Measurements from ENCODE around the gene SOX8.
"Not testable (repeated sequence)": the region's sequence is repeated elsewhere in the genome, so short reads cannot be mapped to it uniquely, and the experiment has no call there.

SOX8 gene

GRCh38 chr16:981695-982144, at the start of gene SOX8:
SOX8 (plus strand) TSS chr16:981770; CDS start chr16:981923, 153 bp downstream.
- no peak for DNase-seq

DNA sequence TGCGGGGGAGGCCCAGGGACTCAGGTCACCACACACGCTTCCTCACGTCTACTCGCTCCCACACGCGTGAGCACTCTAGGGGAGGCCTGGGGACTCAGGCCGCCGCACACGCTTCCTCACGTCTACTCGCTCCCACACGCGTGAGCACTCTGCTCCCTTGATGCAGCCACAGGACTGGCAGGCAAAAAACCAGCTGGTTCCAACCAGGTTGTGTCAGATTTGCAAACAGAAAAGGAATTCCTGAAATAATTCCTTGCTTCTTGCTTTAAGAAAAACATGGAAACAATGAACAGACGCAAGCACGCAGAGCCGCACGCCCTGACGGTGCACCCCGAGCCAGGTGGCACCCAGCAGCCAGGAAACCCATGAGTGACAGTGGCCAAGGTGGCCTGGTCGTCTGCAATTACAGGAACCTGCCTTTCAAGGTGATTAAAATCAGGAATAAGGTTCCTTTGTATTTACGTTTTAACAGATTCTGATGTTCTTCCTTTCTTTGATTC, 48.7 kb upstream of the SOX8 start:
- no peak for DNase-seq

- DNase-seq: no peak
Measured at GRCh38 chr16:933581-933980, 48.0 kb upstream of the SOX8 start.

DNA sequence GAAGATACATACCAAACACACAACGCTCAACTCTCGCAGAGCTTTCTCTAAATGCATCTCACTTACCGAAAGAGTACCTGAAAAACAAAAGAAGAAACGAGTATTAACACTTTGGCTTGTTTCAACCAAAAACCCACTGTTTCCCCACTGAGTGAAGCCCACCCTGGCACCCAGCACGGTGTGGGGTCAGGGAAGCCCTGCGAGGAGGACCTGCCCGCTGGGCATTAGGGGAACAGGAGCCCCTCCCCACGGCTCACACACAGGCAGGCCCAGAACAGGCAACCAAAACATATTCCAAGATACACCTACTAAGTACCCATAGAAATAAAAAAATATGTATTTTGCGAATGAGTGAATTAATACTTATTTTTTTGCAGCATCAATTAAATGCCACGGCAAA, 47.4 kb upstream of the SOX8 start:
- DNase-seq: no peak

GRCh38 chr16:935684-936083, 45.9 kb upstream of the SOX8 start:
- DNase-seq: no peak

DNA sequence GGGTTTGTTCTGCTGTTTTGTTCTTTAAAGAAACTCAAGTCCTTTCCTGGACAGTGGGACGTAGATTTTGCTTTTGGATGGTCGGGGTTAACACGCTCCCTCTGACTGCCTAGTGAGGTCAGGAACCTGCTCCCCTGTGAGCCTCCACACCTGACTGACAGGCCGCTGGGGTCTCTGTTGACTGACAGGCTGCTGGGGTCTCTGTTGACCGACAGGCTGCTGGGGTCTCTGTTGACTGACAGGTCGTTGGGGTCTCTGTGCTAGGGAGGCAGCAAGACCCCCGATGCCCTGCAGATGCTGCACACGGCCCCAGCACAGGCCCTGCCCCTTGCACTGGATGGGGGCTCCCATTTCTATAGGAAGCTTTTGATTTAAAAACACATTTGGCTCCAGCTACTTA, 44.3 kb upstream of the SOX8 start:
- no peak for DNase-seq

DNA sequence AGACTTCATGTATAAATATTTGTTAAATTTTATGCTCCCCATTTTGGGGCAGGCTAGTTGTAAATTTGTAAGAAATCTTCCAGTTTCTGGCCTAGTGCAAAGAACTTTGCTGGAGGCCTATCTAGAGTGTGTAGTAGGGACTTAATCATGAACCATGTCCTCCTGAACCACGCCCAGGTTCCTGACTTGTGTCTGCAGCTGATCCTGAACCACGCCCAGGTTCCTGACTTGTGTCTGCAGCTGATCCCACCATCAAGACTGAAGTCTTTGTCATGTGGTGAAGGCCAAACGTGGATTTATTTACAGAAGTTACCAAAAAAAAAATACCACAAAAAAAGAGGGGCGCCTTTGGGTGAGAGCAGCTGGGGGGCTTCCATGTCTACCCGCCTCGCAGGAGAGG, 43.8 kb upstream of the SOX8 start:
- no peak for DNase-seq

DNA sequence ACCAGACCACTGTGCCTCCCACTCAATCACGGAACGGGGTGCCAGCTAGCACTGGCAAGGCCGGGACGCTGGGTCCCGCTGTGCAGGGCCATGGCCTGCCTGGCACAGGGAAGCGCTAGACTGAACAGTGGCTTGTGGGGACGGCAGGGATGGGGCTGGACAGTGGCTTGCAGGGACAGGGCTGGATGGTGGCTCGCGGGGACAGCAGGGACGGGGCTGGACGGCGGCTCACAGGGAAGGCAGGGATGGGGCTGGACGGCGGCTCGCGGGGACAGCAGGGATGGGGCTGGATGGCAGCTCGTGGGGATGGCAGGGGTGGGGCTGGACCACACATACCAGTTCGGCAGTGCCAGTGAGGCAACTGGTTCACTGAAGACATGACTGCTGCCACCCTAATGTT, 43.4 kb upstream of the SOX8 start:
- DNase-seq: no peak

GRCh38 chr16:938752-939151, 42.8 kb upstream of the SOX8 start:
- no peak for DNase-seq

- no peak for DNase-seq
Measured at GRCh38 chr16:939311-939710, 42.3 kb upstream of the SOX8 start.

GRCh38 chr16:939941-940340, 41.6 kb upstream of the SOX8 start:
- no peak for DNase-seq

GRCh38 chr16:942436-943060, 39.0 kb upstream of the SOX8 start:
- DNase-seq: no peak

- DNase-seq: no peak
Measured at GRCh38 chr16:943971-944370, 37.6 kb upstream of the SOX8 start.

DNA sequence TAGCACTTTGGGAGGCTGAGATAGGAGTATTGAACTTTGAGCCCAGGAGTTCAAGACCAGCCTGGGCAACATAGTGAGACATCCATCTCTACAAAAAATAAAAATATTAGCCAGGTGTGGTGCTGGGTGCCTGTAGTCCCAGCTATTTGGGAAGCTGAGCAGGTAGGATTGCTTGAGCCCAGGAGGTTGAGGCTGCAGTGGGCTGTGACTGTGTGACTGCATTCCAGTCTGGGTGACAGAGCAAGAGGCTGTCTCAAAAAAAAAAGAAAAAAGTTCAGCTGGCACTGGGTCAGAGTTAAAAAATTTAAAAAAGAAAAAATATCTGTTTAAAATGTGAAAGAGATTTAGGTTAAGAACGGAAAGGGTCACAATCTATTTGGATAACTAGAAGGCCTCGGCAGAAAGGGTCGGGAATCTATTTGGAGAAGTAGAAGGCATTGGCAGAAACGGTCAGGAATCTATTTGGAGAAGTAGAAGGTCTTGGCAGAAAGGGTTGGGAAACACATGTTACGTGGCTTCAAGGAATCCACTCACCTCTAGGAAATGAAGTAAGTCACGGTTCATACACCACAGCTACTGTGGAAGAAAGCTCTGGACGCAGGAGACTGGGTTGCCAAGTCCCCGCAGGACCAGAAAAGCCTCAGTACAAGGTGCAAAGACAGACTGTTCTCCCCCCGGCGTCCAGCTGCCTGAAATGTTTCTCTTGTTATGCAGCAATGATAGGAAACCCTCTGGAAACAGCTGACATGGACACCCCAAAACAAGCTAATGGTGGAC, 36.1 kb upstream of the SOX8 start:
- no peak for DNase-seq

GRCh38 chr16:946048-946395, 35.5 kb upstream of the SOX8 start:
- no peak for DNase-seq

DNA sequence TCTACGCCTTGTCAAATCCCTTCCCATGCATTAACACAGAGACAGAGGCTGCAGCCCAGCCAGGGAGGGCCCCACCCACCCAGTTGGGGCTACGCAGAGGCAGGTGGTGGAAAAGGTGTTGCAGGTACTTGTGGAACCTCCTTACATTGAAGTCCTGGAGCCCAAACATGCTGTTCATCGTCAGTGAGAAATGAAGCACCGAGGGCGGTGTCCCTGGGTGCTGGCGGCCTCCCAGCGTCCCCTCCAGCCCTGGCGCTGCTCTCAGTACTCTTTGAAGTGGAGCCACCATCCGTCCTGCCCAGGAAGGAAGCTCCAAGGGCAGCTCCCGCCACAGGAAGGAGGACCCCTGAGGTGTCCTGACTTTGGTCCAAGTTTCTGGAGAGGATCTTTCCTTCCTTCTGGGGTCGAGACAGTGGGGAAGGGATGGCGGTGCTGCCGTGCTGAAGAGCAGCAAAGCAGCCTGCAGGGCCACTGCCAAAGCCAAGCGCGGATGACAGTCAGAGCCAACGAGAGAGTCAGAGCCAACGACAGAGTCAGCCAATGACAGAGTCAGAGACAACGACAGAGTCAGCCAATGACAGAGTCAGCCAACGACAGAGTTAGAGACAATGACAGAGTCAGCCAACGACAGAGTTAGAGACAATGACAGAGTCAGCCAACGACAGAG, 34.2 kb upstream of the SOX8 start:
- DNase-seq: no peak

DNA sequence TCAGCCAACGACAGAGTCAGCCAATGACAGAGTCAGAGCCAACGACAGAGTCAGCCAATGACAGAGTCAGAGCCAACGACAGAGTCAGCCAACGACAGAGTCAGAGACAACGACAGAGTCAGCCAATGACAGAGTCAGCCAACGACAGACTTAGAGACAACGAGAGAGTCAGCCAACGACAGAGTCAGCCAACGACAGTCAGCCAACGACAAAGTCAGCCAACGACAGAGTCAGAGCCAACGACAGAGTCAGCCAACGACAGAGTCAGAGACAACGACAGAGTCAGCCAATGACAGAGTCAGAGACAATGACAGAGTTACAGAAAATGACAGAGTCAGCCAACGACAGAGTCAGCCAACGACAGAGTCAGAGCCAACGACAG, 33.7 kb upstream of the SOX8 start:
- DNase-seq: not testable (repeated sequence)

GRCh38 chr16:948767-949166, 32.8 kb upstream of the SOX8 start:
- DNase-seq: not testable (repeated sequence)

DNA sequence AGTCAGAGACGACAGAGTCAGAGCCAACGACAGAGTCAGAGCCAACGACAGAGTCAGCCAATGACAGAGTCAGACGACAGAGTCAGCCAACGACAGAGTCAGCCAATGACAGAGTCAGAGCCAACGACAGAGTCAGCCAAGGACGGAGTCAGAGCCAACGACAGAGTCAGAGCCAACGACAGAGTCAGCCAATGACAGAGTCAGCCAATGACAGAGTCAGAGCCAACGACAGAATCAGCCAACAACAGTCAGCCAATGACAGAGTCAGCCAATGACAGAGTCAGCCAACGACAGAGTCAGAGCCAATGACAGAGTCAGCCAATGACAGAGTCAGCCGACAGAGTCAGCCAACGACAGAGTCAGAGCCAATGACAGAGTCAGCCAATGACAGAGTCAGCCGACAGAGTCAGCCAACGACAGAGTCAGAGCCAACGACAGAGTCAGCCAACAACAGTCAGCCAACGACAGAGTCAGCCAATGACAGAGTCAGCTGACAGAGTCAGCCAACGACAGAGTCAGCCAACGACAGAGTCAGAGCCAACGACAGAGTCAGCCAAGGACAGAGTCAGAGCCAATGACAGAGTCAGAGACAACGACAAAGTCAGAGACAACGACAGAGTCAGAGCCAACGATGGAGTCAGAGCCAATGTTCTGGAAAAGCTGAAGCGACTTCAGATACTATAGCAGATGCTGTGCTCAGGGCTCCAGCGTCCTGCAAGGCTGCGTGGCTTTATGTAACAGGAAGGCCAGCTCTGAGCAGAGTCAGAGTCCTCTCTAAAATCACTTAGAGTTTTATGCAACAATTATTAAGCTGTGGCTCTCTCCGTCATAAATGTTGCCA, 30.6 kb upstream of the SOX8 start:
- DNase-seq: not testable (repeated sequence)

GRCh38 chr16:951660-952301, 29.8 kb upstream of the SOX8 start:
- DNase-seq: no peak

GRCh38 chr16:952321-952720, 29.2 kb upstream of the SOX8 start:
- no peak for DNase-seq

GRCh38 chr16:953818-954217, 27.8 kb upstream of the SOX8 start:
- not testable (repeated sequence) for DNase-seq

- DNase-seq: not testable (repeated sequence)
Measured at GRCh38 chr16:955766-956165, 25.8 kb upstream of the SOX8 start.
